ENCODE measurements around the gene AGAP1. TPM values are rescaled to one million over a fixed set of nuclear protein-coding genes. Genes with fewer than 3 reads are reported as not detected.

Gene AGAP1
- total RNA-seq, 1 donor from 2014 or later, result 39.0 TPM

GRCh38 chr2:236107536-236107935 is 613.7 kb downstream of the AGAP1 start:
- Mint-ChIP-seq H3K27me3 (ENCODE audit: low read depth) (no peaks in the 10 kb centered on the region), H3K9me3 (ENCODE audit: low read depth) (no peaks in the 10 kb centered on the region), H3K27ac (ENCODE audit: unreplicated experiment) (no peak overlapping the region), H3K4me1 (ENCODE audit: low read depth) (peaks cover 5% of the 10 kb centered on the region), H3K4me3 (ENCODE audit: unreplicated experiment) (no peak overlapping the region), H3K36me3 (ENCODE audit: low read depth) (no peaks in the 10 kb centered on the region)
- no peak for DNase-seq (ENCODE audit: low spot score)
- no peak for TF ChIP-seq CTCF (IDR thresholded peaks at IDR 0.05)

- Mint-ChIP-seq H3K4me1 (ENCODE audit: low read depth) (peaks cover 5% of the 10 kb centered on the region), H3K27me3 (ENCODE audit: low read depth) (no peaks in the 10 kb centered on the region), H3K36me3 (ENCODE audit: low read depth) (no peaks in the 10 kb centered on the region), H3K9me3 (ENCODE audit: low read depth) (no peaks in the 10 kb centered on the region), H3K4me3 (ENCODE audit: unreplicated experiment) (no peak overlapping the region), H3K27ac (ENCODE audit: unreplicated experiment) (no peak overlapping the region)
- DNase-seq (ENCODE audit: low spot score), result no peak
- TF ChIP-seq CTCF (IDR thresholded peaks at IDR 0.05), result no peak
Measured at GRCh38 chr2:236107942-236108625, 614.2 kb downstream of the AGAP1 start.

- no peak for TF ChIP-seq CTCF (IDR thresholded peaks at IDR 0.05)
- Mint-ChIP-seq H3K4me1 (ENCODE audit: low read depth) (peaks cover 5% of the 10 kb centered on the region), H3K4me3 (ENCODE audit: unreplicated experiment) (no peak overlapping the region), H3K27me3 (ENCODE audit: low read depth) (no peaks in the 10 kb centered on the region), H3K36me3 (ENCODE audit: low read depth) (no peaks in the 10 kb centered on the region), H3K9me3 (ENCODE audit: low read depth) (no peaks in the 10 kb centered on the region), H3K27ac (ENCODE audit: unreplicated experiment) (no peak overlapping the region)
- no peak for DNase-seq (ENCODE audit: low spot score)
Measured at GRCh38 chr2:236109061-236109460, 615.2 kb downstream of the AGAP1 start.

- no peak for DNase-seq (ENCODE audit: low spot score)
- no peak for TF ChIP-seq CTCF (IDR thresholded peaks at IDR 0.05)
- Mint-ChIP-seq H3K9me3 (ENCODE audit: low read depth) (no peaks in the 10 kb centered on the region), H3K27me3 (ENCODE audit: low read depth) (no peaks in the 10 kb centered on the region), H3K36me3 (ENCODE audit: low read depth) (no peaks in the 10 kb centered on the region), H3K4me1 (ENCODE audit: low read depth) (peaks cover 5% of the 10 kb centered on the region), H3K4me3 (ENCODE audit: unreplicated experiment) (no peak overlapping the region), H3K27ac (ENCODE audit: unreplicated experiment) (no peak overlapping the region)
Measured at GRCh38 chr2:236109473-236109872, 615.6 kb downstream of the AGAP1 start.

DNA sequence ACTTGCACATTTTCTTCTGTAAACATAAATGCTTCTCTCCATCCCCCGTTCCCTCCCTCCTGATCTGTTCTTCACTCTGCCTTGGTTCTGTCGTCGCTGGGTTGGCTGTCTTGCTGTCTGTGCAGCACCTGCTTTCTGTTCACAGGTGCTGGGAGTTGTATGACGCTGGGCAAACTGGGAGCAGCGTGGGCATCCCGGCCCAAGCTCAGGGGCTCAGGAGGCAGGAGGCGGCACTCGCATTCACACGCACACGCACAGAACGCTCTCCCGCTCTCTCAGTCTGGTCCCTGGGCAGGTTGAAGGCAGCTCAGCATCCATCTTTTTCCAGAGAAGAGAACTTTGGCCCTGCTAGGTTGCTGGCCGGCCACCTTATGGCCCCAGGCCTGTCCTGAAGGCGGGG is 618.6 kb downstream of the AGAP1 start:
- H3K4me3 Mint-ChIP-seq (ENCODE audit: unreplicated experiment), result no peak overlapping the region
- H3K36me3 Mint-ChIP-seq (ENCODE audit: low read depth), result no peaks in the 10 kb centered on the region
- no peak overlapping the region for H3K27ac Mint-ChIP-seq (ENCODE audit: unreplicated experiment)
- H3K9me3 Mint-ChIP-seq (ENCODE audit: low read depth), result no peaks in the 10 kb centered on the region
- H3K27me3 Mint-ChIP-seq (ENCODE audit: low read depth), result no peaks in the 10 kb centered on the region
- DNase-seq (ENCODE audit: low spot score), result no peak
- H3K4me1 Mint-ChIP-seq (ENCODE audit: low read depth), result peaks cover 5% of the 10 kb centered on the region
- TF ChIP-seq CTCF (IDR thresholded peaks at IDR 0.05), result no peak
